ENCODE results near the gene GPX4. TPM values are rescaled to one million over a fixed set of nuclear protein-coding genes. Genes with fewer than 3 reads are reported as not detected.
A peak's percentile ranks its signal among the peaks of the same experiment; 100 is the strongest.

The GPX4 gene
- total RNA-seq, 1 donor from 2014 or later, result 387 TPM

DNA sequence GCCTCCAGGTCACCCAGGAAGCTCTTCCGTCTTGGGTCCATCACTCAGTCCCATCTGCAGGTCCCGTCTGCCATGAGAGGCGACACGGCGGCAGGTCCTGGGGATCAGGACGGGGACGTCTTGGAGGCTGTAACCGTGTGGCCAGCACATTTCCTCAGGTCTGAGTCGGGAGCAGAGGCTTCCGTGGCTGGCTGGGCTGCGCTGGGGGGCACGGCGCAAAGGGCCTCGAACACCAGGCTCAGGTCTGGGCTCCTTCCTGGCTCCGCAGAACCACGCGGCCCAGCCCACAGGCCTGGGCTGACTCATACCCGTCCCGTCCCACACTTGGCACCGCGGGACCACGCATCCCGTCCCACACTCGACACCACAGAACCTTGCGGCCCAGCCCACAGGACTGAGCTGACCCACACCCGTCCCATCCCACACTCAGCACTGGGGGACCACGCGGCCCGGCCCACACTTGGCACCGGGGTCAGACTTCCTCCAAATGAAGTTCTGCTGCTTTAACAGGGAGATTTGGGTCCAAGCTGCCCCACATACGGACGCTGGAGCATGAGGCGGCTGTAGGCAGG, 40.1 kb downstream of the GPX4 start:
- no peaks in the 10 kb centered on the region for H3K4me1 ChIP-seq
- H3K27ac ChIP-seq, result no peak overlapping the region
- no peaks in the 10 kb centered on the region for H3K9me3 ChIP-seq
- intact Hi-C loops (cut with DNase I), result no loop called here
- TF ChIP-seq, protein P1, sequence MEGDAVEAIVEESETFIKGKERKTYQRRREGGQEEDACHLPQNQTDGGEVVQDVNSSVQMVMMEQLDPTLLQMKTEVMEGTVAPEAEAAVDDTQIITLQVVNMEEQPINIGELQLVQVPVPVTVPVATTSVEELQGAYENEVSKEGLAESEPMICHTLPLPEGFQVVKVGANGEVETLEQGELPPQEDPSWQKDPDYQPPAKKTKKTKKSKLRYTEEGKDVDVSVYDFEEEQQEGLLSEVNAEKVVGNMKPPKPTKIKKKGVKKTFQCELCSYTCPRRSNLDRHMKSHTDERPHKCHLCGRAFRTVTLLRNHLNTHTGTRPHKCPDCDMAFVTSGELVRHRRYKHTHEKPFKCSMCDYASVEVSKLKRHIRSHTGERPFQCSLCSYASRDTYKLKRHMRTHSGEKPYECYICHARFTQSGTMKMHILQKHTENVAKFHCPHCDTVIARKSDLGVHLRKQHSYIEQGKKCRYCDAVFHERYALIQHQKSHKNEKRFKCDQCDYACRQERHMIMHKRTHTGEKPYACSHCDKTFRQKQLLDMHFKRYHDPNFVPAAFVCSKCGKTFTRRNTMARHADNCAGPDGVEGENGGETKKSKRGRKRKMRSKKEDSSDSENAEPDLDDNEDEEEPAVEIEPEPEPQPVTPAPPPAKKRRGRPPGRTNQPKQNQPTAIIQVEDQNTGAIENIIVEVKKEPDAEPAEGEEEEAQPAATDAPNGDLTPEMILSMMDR (IDR thresholded peaks at IDR 0.05), result no peak
- ATAC-seq (peak; percentile 5), DNase-seq (no peak)
- H3K4me3 ChIP-seq, result no peak overlapping the region
- H3K27me3 ChIP-seq, result no peaks in the 10 kb centered on the region
- peaks cover 37% of the 10 kb centered on the region for H3K36me3 ChIP-seq

DNA sequence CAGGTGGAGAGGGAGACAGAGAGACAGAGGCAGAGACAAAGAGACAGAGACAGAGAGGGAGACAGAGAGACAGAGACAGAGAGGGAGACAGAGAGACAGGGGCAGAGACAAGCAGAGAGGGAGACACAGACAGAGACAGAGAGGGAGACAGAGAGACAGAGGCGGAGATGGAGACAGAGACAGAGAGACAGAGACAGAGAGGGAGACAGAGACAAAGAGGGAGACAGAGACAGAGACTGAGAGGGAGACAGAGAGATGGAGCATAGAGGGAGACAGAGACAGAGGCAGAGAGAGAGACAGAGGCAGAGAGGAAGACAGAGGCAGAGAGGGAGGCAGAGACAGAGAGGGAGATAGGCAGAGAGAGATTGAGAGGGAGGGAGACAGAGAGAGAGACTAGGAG, 40.9 kb downstream of the GPX4 start:
- Histone ChIP-seq H3K27ac (no peak overlapping the region), H3K36me3 (peaks cover 45% of the 10 kb centered on the region), H3K4me1 (no peaks in the 10 kb centered on the region), H3K9me3 (no peaks in the 10 kb centered on the region), H3K27me3 (no peaks in the 10 kb centered on the region), H3K4me3 (no peak overlapping the region)
- no peak for DNase-seq
- no peak for ATAC-seq
- intact Hi-C loops (cut with DNase I), result no loop called here
- TF ChIP-seq, protein P1 (IDR thresholded peaks at IDR 0.05), result no peak

DNA sequence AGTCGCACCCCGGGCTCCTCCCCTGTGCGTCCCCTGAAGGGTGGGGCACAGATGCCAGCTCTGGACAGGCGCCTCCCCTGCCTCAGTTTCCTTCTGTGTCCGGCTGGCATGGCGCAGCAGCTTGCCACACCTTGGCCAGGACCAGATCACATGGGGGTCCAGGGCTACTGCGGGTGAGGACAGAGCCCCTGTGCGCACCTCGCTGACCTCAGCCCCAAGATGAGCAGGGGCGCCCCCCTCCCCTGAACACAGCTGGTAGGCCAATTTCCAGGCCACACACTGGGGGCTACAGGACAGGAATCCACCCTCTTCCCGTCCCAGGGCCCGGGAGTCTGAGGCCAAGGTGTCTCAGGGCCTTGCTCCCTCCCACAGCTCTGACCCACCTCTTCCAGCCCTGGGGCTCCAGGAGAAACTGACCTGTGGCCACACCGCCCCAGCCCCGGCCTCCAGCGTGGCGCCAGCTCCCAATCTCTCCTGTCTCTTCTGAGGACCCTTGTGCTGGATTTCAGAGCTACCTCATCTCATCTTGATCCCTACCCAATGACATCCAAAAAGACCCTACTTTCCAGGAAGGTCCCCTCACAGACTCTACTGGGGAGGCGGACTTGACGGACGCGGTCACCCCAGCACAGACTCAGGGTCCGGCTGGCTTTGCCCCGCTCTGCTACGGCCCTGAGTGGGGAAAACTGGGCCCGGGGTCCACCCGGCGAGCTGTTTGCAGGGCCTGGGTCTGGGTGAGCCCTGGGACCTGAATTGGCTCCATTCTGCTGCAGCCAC, 42.0 kb downstream of the GPX4 start:
- Histone ChIP-seq H3K27me3 (no peaks in the 10 kb centered on the region), H3K4me3 (no peak overlapping the region), H3K36me3 (peaks cover 46% of the 10 kb centered on the region), H3K27ac (no peak overlapping the region), H3K9me3 (no peaks in the 10 kb centered on the region), H3K4me1 (peaks cover 6% of the 10 kb centered on the region)
- ATAC-seq, result no peak
- TF ChIP-seq, protein P1 (IDR thresholded peaks at IDR 0.05), result no peak
- no peak for DNase-seq
- intact Hi-C loops (cut with DNase I), result no loop called here

DNA sequence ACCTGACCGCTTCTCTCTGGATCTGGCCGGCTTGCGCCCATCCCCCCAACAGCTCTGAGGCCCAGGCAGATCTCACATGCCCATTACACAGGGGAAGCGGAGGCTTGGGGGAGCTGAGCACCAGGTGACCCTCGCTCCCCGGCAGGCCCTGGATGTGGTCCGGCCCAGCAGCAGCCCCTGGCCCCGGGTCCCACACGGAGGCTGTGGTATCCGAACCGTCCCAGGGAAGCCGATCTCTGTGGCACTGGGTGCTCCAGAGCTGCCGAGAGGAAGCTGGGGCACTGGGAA, 42.6 kb downstream of the GPX4 start:
- Histone ChIP-seq H3K27me3 (no peaks in the 10 kb centered on the region), H3K4me1 (peaks cover 12% of the 10 kb centered on the region), H3K4me3 (no peak overlapping the region), H3K9me3 (no peaks in the 10 kb centered on the region), H3K36me3 (peaks cover 47% of the 10 kb centered on the region), H3K27ac (no peak overlapping the region)
- intact Hi-C loops (cut with DNase I), result no loop called here
- ATAC-seq (no peak), DNase-seq (no peak)
- TF ChIP-seq, protein P1 (IDR thresholded peaks at IDR 0.05), result no peak

DNA sequence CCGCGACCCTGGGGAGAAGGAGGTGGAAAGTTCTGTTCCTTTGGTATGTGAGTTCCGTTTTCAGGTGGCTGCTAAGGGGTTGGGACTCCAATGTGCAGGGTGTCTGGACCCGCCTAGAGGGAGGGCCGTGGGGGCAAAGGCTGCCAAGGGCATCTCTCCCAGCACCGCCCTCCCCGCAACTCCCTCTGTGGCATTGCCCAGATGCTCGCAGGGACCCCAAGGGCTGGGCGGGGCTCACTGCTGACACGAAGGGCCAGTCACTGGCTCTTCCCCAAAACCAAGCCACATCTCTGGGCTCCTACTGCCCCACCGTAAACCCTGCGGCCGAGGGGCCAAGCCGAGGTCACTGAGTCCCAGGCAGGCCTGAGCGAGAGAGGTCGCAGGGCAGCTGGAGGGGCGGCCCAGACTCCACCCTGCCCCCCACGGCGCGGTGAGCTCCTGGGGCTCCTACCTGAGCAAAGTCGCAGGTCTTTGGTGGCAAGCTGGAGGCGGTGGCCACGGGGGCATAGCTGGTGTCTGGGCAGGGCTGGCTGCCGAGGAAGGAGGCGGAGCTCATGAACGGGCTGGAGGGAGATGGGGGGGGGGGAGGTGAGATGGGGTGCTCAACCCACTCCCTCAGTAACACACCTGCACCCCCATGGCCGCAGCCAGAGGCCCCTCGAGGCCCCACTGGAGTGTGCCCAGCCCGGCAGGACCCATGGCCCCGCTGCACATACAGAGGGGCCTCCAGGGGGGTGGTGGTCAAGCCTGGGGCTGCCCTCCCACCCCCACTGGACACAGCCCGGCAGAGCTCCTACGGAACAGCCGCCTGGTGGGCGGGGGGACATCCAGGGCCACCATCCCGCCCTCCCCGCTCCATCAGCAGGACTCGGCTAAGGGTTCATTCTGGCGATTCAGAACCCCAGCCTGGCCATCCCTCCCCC, 43.3 kb downstream of the GPX4 start:
- H3K27ac ChIP-seq, result no peak overlapping the region
- TF ChIP-seq, protein P1 (IDR thresholded peaks at IDR 0.05), result no peak
- no peak for DNase-seq
- peaks cover 19% of the 10 kb centered on the region for H3K4me1 ChIP-seq
- H3K4me3 ChIP-seq, result no peak overlapping the region
- H3K27me3 ChIP-seq, result no peaks in the 10 kb centered on the region
- intact Hi-C loops (cut with DNase I), result no loop called here
- no peaks in the 10 kb centered on the region for H3K9me3 ChIP-seq
- H3K36me3 ChIP-seq, result peaks cover 55% of the 10 kb centered on the region
- no peak for ATAC-seq

All from upper lobe of right lung (tissue), 1 donor.